Gastrocnemius medialis (tissue), 4 donors: ENCODE results near the gene ACTA1. TPM values are rescaled to one million over a fixed set of nuclear protein-coding genes. Genes with fewer than 3 reads are reported as not detected.

ENCODE experiments used
- ATAC-seq, 2 donors: fragments of 150-250 bp; one replicate each; pipeline ENCODE4 v1.9.1; 2016
- DNase-seq, 2 donors: peaks; one replicate each; pipeline ENCODE4 v3.0.0-alpha.2; 2019
- H3K27ac ChIP-seq, 4 donors: fragments of 200-600 bp; sonication (generic); 1 replicate in 1 of 4; 2 replicates in 3 of 4; pipeline ENCODE4 v1.5.1; 2016 to 2018; ENCODE audit warnings: mild to moderate bottlenecking in 2 of 4, moderate library complexity in 1 of 4
- H3K27me3 ChIP-seq, 3 donors: fragments of 200-600 bp; sonication (generic) in 2 of 3; 1 replicate in 1 of 3; 2 replicates in 2 of 3; pipeline versions ENCODE4 v1.5.1 to v1.6.0; 2016 to 2019; ENCODE audit warnings: mild to moderate bottlenecking in 1 of 3, moderate library complexity in 1 of 3
- H3K36me3 ChIP-seq, 2 donors: fragments of 200-600 bp; sonication (generic) in 1 of 2; one replicate each; pipeline ENCODE4 v1.5.1; 2017 to 2018
- H3K4me1 ChIP-seq, 2 donors: fragments of 200-600 bp; sonication (generic) in 1 of 2; one replicate each; pipeline ENCODE4 v1.5.1; 2016 to 2017; ENCODE audit warnings: mild to moderate bottlenecking in 2 of 2
- H3K4me3 ChIP-seq, 4 donors: fragments of 200-600 bp; sonication (generic) in 3 of 4; 1 replicate in 1 of 4; 2 replicates in 3 of 4; pipeline ENCODE4 v1.5.1; 2016 to 2019; ENCODE audit warnings: mild to moderate bottlenecking in 2 of 4
- H3K9me3 ChIP-seq, 3 donors: fragments of 200-600 bp; sonication (generic) in 2 of 3; 1 replicate in 1 of 3; 2 replicates in 2 of 3; pipeline ENCODE4 v1.5.1; 2016 to 2019
- POLR2A ChIP-seq, 2 donors: fragments of 450-650 bp; IDR thresholded peaks; one replicate each; pipeline ENCODE4 v1.6.1; 2017; ENCODE audit warnings: antibody characterized with exemption in 2 of 2, mild to moderate bottlenecking in 2 of 2, moderate library complexity in 2 of 2
- in situ Hi-C, 4 donors: fragments of 200-750 bp; cut with MboI; loops; one replicate each; pipeline versions ENCODE4 v1.15.0 to v1.8.0; 2017; ENCODE audit warnings: low sequenced_read_pairs in 4 of 4
- intact Hi-C: fragments of 100-400 bp; cut with DNase I; formaldehyde crosslinking; loops from one replicate; pipeline ENCODE4 v1.15.1; 2023; ENCODE audit warnings: low total_unique reads
- total RNA-seq, 4 donors: library from RNA; depleted of rRNA; stranded (reverse); fragments of >200 nt; gene quantifications; one replicate each; pipeline versions ENCODE4 v1.1.0 to v1.2.3, GENCODE V29; 2016
- TF ChIP-seq, protein P1 (sequence below), 5 experiments: fragments of 450-650 bp in 3 of 5; fragments of 200-600 bp in 2 of 5; sonication (generic) in 2 of 5; IDR thresholded peaks in 4 of 5; conservative IDR thresholded peaks in 1 of 5; 1 replicate in 4 of 5; 2 replicates in 1 of 5; pipeline ENCODE4 v1.5.1; 2016 to 2019; ENCODE audit warnings: antibody characterized with exemption in 5 of 5, mild to moderate bottlenecking in 3 of 5, moderate library complexity in 3 of 5

The ACTA1 gene
- total RNA-seq, 4 donors from 2014 or later: 2,912 to 35,934 (median 16,282) TPM

DNA sequence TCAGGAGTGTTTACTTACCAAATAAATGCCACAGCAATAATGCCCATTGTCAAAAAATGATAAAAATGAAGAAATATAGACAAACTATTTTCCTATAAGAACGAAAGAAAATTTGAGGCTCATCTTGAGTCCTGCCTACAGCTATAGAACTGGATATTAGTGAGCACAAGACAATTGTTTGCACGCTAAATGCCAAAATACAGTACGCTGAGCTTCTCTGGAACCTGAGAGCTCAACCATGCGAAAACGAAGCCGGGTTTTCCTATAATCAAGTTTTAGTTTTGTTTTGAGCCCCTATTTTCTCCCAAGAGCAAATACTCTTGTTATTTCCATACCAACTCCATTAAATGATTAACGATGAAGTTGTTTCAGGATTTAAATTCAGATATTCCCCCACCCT lies 49.1 kb downstream of the ACTA1 start:
- ATAC-seq (no peak), DNase-seq (no peak)
- in situ Hi-C loops: no loop called here
- no peaks in the 10 kb centered on the region for H3K27me3 ChIP-seq
- TF ChIP-seq, protein P1, sequence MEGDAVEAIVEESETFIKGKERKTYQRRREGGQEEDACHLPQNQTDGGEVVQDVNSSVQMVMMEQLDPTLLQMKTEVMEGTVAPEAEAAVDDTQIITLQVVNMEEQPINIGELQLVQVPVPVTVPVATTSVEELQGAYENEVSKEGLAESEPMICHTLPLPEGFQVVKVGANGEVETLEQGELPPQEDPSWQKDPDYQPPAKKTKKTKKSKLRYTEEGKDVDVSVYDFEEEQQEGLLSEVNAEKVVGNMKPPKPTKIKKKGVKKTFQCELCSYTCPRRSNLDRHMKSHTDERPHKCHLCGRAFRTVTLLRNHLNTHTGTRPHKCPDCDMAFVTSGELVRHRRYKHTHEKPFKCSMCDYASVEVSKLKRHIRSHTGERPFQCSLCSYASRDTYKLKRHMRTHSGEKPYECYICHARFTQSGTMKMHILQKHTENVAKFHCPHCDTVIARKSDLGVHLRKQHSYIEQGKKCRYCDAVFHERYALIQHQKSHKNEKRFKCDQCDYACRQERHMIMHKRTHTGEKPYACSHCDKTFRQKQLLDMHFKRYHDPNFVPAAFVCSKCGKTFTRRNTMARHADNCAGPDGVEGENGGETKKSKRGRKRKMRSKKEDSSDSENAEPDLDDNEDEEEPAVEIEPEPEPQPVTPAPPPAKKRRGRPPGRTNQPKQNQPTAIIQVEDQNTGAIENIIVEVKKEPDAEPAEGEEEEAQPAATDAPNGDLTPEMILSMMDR (IDR thresholded peaks at IDR 0.05 in 4 of 5, conservative IDR thresholded peaks at IDR 0.05 in 1 of 5): no peak
- no peak for TF ChIP-seq POLR2A (IDR thresholded peaks at IDR 0.05)
- H3K4me1 ChIP-seq: peaks cover 7 to 11% of the 10 kb centered on the region in 2 donors
- intact Hi-C loops: no loop called here
- no peaks in the 10 kb centered on the region for H3K36me3 ChIP-seq
- no peak overlapping the region for H3K4me3 ChIP-seq
- H3K9me3 ChIP-seq: no peaks in the 10 kb centered on the region
- H3K27ac ChIP-seq: no peak overlapping the region

DNA sequence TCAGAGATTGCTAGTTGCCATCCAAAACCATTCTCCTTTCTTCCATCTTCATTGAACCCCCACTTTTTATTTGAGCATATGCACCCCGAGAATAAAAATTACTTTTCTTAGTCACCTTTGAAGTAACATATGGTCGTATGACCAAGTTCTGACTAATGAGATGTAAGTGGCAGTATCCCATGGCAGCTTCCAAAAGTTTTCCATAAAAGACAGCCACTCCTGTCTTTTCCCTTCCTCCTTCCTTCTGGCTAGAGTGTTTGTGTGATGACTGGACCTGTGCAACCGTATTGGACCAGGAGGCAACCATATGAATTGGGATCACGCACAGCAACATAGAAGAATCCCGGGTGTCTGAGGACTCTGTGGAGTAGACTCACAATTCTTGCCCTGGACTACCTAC lies 49.9 kb downstream of the ACTA1 start:
- Histone ChIP-seq H3K27ac (no peak overlapping the region), H3K9me3 (no peaks in the 10 kb centered on the region), H3K36me3 (no peaks in the 10 kb centered on the region), H3K27me3 (no peaks in the 10 kb centered on the region), H3K4me1 (peaks cover 7 to 11% of the 10 kb centered on the region in 2 donors), H3K4me3 (no peak overlapping the region)
- ATAC-seq (no peak), DNase-seq (no peak)
- TF ChIP-seq, protein P1 (IDR thresholded peaks at IDR 0.05 in 4 of 5, conservative IDR thresholded peaks at IDR 0.05 in 1 of 5): no peak
- no peak for TF ChIP-seq POLR2A (IDR thresholded peaks at IDR 0.05)
- intact Hi-C loops: no loop called here
- in situ Hi-C loops: no loop called here

DNA sequence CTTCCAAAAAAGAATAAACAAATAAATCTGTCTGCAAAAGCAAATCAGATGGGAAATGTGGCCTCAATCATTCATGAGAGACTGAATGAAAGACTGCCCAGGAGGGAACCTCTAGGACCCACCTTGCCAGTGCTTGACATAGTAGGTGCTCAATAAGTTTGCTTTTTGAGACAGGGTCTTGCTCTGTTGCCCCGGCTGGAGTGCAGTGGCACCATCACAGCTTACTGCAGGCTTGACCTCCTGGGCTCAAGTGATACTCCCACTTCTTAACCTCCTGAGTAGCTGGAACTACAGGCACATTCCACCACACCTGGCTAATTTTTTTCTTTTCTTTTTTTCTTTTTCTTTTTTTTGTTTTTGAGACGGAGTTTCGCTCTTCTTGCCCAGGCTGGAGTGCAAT lies 50.7 kb downstream of the ACTA1 start:
- intact Hi-C loops: no loop called here
- Histone ChIP-seq H3K9me3 (no peaks in the 10 kb centered on the region), H3K27me3 (no peaks in the 10 kb centered on the region), H3K4me3 (no peak overlapping the region), H3K4me1 (peaks cover 7 to 11% of the 10 kb centered on the region in 2 donors), H3K27ac (no peak overlapping the region), H3K36me3 (no peaks in the 10 kb centered on the region)
- in situ Hi-C loops: no loop called here
- TF ChIP-seq POLR2A (IDR thresholded peaks at IDR 0.05): no peak
- TF ChIP-seq, protein P1 (IDR thresholded peaks at IDR 0.05 in 4 of 5, conservative IDR thresholded peaks at IDR 0.05 in 1 of 5): no peak
- DNase-seq (no peak), ATAC-seq (no peak)

Other genes with a start within 250 kb of the ACTA1 start
- gene RAB4A, start 163.0 kb downstream of the ACTA1 start, total RNA-seq: 10 to 100 TPM; 21.1 to 48.1 (median 29.2) TPM
- 1 to 10 TPM in 1 of 4 donors, under 1 TPM in 3; 0.44 to 1.1 (median 0.81) TPM for gene CCSAP, start 91.0 kb downstream of the ACTA1 start, total RNA-seq
- gene NUP133, start 74.2 kb upstream of the ACTA1 start, total RNA-seq: 10 to 100 TPM; 18.4 to 30.8 (median 23.7) TPM
- 10 to 100 TPM; 14.5 to 29.9 (median 19.3) TPM for gene ABCB10, start 124.6 kb upstream of the ACTA1 start, total RNA-seq
- 10 to 100 TPM; 14.5 to 37.4 (median 24.3) TPM for gene TAF5L, start 192.0 kb upstream of the ACTA1 start, total RNA-seq
- gene URB2, start 192.2 kb upstream of the ACTA1 start, total RNA-seq: 10 to 100 TPM in 3 of 4 donors, 1 to 10 TPM in 1; 9.9 to 20.6 (median 13.4) TPM